HG03558 (cell line): ENCODE measurements around the gene APPBP2.
A peak's percentile ranks its signal among the peaks of the same experiment; 100 is the strongest.
"Not testable (repeated sequence)": the region's sequence is repeated elsewhere in the genome, so short reads cannot be mapped to it uniquely, and the experiment has no call there.

Experiments used
- ATAC-seq: cut with Tn5 transposase; IDR thresholded peaks from one replicate; pipeline ENCODE4 v1.9.1; 2021; ENCODE audit warnings: moderate number of reproducible peaks; ENCODE audit not compliant: unreplicated experiment; ENCODE audit errors: extremely low read depth

Gene APPBP2

DNA sequence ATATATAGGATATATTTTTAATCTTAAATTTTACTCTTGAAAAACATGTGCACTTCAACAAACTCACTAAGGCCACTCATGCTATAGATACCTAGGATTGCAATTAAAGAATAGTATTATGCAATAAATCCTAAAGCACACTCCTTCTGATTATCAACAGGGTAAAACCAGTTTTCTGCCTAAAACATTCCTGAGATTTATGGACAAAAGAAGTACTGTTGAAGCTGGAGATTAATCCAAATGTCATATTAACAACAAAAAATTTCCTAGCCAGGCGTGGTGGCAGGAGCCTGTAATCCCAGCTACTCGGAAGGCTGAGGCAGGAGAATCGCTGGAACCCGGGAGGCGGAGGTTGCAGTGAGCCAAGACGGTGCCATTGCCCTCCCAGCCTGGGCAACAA is 82.3 kb downstream of the APPBP2 start:
- no peak for ATAC-seq

GRCh38 chr17:60442271-60443173 is 83.5 kb downstream of the APPBP2 start:
- ATAC-seq, result no peak

DNA sequence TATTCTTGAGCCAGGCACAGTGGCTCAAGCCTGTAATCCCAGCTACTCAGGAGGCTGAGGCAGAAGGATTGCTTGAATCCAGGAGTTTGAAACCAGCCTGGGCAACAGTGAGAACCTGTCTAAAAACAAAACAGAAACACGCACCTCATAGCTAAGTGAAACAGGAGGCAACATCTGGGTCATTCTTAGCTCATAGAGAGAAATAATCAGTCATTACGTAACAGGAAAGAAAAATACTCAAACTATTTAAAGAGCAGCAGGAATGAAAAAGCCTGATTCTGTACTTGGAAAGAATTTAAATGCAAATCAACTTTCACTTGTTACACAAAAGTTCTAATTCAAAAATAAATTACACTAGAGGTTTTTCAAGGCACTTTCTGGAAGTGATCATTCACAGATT is 86.5 kb downstream of the APPBP2 start:
- ATAC-seq, result no peak

GRCh38 chr17:60436676-60437075 is 89.4 kb downstream of the APPBP2 start:
- ATAC-seq, result no peak

DNA sequence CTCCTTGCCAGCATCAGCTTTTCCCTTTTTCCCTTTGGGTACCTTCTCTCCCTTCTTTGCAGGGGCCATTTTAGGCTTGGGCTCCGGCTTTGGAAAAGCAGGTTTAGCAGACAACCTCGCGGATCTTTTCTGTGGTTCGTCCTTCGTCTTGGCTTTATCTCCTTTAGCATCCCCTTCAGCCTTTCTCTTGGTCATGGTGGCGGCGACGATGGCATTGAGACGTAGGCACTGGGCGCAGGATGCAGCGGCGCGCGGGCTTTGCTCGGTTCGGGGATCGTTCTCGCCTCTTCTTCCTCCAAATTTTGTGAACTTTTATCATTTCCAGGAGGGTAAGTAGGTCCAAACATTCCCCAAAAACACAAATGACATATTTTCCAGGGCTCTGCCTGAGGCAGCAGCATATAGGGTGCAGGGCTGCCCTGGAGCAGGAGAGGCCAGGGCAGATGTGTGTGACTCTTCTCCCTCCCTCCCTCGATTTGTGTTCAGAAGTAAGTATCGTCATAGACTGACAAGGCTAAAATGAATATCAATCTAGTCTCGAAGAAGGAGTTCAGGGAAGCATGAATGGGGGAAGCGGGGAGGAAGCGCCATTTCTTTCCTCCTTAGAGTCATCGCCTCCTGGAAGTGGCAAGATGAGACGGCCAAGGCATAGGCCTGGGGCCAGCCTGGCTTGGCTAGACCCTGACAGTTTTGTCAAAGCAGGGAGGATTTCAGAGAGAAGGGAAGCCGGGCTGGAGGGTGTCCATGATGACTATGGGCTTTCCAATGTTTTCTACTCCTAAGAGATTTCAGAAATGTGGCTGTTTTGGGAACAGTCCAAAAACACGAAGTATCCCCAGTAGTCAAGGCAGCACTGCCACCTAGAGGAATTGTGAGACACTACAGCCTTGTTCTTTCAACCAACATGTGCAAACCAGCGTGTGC is 90.5 kb downstream of the APPBP2 start:
- ATAC-seq, result no peak

DNA sequence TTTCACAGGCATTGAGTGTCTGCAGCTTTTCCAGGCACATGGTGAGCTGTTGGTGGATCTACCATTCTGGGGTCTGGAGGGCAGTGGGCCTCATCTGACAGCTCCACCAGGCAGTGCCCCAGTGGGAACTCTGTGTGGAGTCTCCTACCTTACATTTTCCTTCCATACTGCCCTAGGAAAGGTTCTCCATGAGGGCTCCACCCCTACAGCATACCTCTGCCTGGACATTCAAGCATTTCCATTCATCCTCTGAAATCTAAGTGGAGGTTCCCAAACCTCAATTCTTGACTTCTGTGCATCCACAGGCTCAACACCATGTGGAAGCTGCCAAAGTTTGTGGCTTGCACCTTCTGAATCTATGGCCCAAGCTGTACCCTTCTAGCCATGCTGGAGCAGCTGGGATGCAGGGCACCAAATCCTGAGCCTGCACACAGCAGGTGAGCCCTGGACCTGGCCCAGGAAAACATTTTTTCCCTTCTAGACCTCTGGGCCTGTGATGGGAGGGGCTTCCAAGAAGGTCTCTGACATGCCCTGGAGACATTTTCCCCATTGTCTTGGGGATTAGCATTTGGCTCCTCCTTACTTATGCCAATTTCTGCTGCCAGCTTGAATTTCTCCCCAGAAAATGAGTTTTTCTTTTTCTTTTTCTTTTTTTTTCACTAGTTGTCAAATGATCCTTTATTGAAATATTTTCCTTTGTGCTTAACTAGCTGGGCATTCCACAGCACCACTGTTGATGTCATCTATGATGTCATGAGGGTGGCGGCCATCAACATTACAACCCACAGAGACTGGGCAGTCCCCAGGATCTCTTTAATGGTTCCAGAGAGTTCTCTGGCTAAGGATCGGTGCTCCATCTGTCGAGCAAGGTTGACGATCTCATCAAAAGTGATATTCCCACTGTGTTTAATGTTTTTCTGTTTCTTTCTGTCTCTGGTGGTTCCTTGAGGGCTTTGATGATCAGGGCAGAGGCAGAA is 92.7 kb downstream of the APPBP2 start:
- ATAC-seq, result not testable (repeated sequence)

- not testable (repeated sequence) for ATAC-seq
These were observed 95.5 kb downstream of the APPBP2 start for GRCh38 chr17:60430561-60430960.

- ATAC-seq, result not testable (repeated sequence)
These were observed 97.6 kb downstream of the APPBP2 start for GRCh38 chr17:60428491-60428890.

- ATAC-seq, result no peak
These were observed 99.4 kb downstream of the APPBP2 start for GRCh38 chr17:60426596-60426995.

- no peak for ATAC-seq
These were observed 100.4 kb downstream of the APPBP2 start for GRCh38 chr17:60425626-60426025.

GRCh38 chr17:60423865-60424264 is 102.2 kb downstream of the APPBP2 start:
- no peak for ATAC-seq

- no peak for ATAC-seq
These were observed 103.8 kb downstream of the APPBP2 start, which contains the start of gene CHCT1 for GRCh38 chr17:60422162-60422665. Gene CHCT1 (plus strand): TSS chr17:60422489. CDS start chr17:60422593, 104 bp downstream.

DNA sequence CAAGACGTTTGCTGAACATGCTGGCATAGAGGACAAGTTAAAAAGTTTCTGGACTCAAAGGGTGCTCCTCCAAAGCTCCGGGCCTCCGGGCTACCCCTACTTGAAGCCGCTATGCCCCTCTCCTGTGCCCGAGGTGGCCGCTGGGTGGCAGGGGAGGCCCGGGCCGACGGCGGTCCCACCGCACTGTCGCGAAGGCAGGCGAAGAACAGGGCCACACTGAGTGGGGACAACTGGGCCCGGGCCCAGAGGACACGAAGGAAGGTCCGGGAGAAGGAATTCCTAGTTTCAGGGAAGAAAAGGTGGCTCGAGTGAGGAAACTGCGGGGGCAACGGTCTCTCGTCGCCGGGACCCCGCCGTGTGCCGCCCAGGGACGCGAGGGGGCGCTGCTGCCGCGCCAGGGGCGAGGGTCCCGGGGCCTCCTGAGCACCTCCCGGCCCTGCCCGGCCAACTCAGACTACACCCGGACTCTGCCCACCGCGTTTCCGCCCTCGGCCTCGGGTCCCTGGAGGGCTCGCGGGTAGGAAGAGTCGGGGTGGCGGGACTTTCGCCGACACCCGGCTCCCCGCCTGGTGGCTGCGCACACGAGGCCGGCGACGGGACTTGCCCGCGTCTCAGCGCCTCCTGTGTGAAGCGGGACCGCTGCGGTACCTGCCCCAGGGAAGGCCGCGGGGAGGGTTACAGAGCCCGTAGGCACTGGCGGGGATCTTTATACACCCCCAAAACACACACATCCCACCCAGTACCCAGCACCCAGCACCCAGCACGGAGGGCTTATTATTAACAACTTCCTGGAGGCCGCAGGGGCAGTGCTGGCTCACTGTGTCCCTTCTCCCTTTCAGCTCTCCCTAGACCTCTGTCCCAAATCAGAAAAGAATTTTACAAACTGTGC is 104.5 kb downstream of the APPBP2 start:
- ATAC-seq, result peak; percentile 61

DNA sequence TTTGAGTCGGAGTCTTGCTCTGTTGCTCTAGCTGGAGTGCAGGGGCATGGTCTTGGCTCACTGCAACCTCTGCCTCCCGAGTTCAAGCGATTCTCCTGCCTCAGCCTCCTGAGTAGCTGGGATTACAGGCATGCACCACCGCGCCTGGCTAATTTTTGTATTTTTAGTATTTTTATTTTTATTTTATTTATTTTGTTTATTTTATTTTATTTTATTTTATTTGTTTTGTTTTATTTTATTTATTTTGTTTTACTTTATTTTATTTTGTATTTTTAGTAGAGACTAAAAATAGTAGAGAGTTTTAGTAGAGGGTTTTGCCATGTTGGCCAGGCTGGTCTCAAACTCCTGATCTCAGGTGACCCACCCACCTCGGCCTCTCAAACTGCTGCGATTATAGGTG is 106.2 kb downstream of the APPBP2 start:
- ATAC-seq, result not testable (repeated sequence)

GRCh38 chr17:60419003-60419402 is 107.0 kb downstream of the APPBP2 start:
- not testable (repeated sequence) for ATAC-seq

- no peak for ATAC-seq
These were observed 109.6 kb downstream of the APPBP2 start for GRCh38 chr17:60416368-60416925.

DNA sequence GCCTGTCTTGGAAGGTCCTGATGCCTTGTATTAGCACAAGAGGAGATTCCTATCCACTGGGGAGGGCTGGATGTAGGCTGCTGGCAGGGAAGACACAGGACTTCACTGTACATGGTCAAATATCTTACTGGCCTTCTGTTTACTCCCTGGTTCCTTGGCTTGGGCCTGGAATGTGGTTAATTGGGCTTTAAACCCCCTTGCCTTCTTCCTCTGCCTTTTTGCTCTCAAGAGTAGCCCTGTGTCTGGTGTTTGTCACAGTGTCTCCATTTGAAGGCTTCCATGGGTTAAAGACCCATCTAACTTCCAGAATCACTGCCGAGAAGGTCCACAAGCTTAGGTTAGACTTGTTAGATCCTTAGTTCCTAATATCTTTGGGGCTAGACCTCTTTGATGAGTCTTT is 110.9 kb downstream of the APPBP2 start:
- ATAC-seq, result no peak

GRCh38 chr17:60412701-60413100 is 113.3 kb downstream of the APPBP2 start:
- ATAC-seq, result no peak
